GM19099 (cell line): ENCODE results near the gene DDAH1.

Experiments used
- POLR2A ChIP-seq: IDR thresholded peaks from 3 replicates; pipeline ENCODE4 v1.6.1; 2011; ENCODE audit warnings: low read depth; ENCODE audit not compliant: insufficient read length; ENCODE audit errors: extremely low read depth

Gene DDAH1

DNA sequence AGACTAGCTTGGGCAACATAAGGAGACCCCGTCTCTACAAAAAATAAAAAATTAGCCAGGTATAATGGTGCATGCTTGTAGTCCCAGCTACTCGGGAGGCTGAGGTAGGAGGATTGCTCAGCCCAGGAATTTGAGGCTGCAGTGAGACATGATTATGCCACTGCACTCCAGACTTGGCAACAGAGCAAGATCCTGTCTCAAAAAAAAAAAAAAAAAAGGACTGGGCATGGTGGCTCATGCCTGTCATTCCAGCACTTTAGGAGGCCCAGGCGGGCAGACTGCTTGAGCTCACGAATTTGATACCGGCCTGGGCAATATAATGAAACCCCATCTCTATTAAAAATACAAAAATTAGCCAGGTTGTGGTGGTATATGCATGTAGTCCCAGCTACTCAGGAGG, 141.2 kb downstream of the DDAH1 start:
- no peak for TF ChIP-seq POLR2A

DNA sequence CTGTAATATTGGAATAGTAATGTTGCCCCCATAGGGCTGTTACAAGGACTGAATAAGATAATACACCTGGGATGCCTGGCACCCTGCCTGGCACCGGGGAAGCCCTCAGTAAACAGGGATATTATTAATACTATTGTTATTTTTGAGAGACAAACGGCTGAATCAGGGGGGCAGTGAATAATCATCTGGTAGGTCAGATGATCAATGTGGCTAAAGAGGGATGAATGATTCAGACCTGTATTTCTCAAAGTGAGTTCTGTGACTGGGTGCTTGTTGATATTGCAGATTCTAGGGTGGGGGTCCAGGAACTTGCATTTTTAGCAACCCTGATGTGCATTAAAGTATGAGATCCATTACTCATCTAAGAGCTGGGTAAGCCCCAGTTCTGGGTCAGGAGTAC, 142.3 kb downstream of the DDAH1 start:
- no peak for TF ChIP-seq POLR2A

DNA sequence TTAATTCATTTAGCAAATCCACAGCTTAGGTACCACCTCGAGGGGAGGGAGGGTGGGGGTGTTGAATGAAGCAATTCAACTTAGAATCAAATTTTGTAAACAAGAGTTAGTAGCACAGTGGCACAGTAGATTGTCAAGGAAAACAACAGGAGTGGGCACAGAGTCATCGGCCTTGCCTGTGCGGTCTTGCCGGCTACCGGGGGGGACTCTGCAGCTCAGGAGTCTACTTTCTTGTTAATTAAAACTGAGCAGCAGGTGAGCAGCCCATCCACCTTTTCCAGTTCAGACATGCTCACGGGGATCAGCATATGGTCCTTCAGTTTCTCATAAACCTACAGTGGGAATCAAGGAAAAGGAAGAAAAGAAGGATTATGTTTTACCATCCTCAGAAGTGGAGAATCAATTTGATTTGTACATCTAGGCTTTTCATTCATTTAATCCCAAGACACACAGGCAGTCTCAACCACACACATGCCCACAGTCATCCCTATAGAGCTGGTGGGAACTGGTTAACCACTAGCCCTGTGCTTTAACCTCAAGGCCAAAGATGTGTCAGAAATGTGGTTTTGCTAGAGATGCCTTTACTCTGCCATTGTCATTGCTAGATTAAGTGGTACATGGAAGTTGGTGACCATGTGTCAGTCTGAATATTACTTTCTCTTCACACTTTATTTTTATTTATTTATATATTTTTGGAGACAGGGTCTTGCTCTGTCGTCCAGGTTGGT, 143.6 kb downstream of the DDAH1 start:
- no peak for TF ChIP-seq POLR2A

DNA sequence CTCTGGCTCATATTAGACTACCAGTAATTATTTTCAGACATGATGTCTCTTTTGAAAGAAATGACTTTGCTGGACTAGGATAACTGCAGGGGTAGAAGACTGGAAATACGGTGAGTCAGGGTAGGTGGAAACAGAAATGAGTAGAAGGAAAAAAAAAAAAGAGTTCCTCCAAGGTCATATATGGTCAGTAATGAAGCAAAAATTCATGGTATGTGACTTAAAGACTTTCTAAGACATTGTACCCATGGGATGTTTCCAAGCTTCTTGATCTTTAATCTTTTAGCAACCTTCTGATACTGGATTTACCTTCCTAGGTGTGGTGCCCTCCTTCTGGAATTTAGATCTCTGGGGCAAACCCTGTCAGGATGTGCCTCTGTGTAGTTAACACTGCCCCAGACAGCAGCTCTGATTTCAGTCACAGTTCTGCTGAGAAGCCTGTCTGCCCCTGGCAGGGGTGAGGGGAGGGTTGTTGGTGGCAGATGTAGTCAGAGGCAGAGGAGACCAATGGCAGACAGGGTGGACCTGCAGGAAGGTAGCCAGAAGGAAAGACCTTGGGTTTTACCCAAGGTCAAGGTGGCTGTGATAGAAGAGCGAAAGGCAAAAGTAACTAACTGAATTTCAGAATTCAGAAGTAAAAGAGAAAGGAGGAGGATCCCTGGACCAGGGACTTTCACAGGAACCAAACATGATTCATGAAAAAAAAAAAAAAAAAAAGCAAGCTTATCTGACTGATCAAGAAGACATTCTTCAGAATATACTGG, 144.4 kb downstream of the DDAH1 start:
- TF ChIP-seq POLR2A, result no peak

DNA sequence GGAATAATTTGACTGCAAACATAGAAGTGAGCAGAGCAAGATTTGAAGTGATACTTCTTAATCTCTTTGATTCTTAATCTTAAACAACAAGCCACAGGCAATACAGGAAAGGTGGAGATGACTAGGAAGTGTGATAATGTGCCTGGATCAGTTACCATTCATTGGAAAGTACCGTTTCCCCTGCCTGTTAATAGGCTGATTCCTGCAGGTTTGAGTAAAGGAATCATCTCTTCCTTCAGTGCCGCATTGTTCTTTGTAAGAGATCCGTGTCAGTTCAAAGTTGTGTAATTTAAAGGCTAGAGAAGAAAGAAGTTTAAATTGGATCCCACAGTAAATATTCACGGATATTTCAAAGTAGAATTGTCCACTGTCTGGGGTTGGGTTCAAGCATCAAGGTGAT, 145.0 kb downstream of the DDAH1 start:
- TF ChIP-seq POLR2A, result no peak

DNA sequence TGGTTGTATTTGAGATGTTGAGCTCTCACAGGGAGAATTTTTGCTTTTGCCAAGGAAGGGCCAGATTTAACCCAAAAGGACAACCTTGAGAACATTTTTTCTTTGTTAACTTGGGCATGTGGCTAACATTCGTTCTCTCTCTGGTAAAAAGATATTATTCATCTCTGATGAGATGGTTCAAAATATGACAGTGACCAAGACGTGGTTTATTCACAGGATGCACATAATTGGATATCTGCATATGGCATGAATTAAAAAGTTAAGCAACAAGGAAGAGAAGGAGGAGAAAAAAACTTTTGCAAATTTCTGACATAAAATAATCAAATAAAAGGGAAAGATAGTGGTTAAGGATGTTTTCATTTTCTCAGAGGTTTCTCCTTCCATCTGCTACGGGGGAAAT, 145.5 kb downstream of the DDAH1 start:
- no peak for TF ChIP-seq POLR2A

DNA sequence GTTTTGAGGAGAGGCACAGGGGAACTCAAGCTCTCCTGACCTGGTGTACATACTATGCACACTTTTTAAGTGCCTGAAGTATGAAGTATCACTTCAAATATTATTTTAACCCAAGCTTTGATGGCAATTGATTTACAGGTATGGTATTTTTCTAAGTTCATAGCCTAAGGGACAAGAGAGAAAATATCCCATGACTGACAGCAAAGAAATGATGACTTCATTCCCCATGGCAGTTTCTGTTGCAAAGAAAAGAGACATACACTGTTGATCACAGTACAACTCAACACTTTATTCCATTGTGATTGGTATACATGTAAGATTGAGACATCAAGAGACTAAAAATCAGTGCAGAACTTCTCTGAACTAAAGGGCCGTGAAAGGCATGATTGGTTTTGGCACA, 146.7 kb downstream of the DDAH1 start:
- no peak for TF ChIP-seq POLR2A

DNA sequence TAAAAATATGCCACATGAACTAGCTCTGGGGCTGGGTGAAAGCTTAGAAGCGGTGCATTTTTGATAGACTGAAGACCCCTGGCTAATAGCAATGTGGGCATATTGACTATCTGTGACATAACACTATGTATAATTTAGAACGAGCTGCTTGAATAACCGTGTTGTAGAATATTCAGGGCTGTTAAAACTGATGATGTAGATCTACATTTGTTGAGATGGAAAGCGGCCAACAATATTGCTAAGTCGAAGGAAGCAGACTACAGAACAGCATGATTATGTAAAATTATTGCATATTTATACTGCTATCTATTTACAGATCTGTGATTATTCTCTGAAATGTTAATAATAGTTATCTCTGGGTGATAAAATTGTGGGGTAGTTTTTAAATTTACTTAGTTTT, 147.4 kb downstream of the DDAH1 start:
- TF ChIP-seq POLR2A, result no peak

DNA sequence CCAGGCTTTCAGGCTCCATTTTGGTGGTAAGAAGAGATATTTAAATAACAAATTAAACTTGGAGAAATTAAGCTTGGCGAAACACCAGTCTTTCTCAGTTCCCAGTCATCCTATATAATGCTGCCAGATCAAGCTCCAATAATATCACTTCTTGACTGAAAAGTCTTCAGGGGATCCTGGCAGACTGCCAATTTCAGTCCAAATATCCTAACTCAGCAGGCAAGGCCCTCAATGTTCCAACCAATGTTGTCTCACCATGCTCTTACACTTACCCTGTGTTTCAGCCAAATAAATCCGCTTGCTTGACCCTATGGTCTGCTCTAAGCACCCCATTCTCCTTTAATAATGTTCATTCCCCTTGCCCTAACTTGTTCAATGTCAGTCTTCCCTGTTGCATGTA, 148.6 kb downstream of the DDAH1 start:
- no peak for TF ChIP-seq POLR2A

DNA sequence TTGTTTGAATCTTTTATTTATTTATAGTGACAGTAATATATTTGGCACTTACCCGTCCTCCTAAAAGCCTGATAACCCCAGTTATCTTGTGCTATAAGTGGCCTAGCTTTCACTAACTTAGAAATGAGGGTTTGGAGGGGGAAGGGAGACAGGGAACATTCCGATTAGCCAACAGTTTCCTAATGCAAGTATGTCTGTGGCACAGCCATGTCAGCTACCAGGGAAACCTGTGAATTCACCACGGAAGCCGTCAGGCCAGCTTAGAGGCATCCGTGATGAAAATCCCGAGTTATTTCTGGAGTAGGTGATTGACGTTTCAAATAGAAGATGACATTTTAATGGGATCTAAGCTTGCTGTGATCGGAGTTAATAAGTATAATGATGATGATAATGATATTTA, 149.2 kb downstream of the DDAH1 start:
- no peak for TF ChIP-seq POLR2A

DNA sequence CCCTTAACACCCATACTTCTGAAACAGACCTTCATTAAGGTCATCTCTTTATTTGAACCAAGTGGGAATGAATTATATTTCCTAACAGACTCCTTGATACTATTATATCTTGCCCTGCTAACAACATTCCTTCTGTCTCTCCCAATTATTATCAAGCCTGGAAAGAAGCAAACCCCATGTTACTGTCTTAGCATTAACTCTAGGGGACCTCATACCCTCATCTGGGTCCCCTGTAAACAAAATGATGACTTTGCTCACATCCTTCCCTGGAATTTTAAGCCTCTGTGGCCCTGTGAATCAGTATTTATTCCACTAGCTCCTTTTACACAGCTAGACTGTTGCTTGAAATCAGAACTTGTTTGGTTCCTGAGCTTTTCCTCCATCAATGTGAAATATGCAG, 150.2 kb downstream of the DDAH1 start:
- no peak for TF ChIP-seq POLR2A

DNA sequence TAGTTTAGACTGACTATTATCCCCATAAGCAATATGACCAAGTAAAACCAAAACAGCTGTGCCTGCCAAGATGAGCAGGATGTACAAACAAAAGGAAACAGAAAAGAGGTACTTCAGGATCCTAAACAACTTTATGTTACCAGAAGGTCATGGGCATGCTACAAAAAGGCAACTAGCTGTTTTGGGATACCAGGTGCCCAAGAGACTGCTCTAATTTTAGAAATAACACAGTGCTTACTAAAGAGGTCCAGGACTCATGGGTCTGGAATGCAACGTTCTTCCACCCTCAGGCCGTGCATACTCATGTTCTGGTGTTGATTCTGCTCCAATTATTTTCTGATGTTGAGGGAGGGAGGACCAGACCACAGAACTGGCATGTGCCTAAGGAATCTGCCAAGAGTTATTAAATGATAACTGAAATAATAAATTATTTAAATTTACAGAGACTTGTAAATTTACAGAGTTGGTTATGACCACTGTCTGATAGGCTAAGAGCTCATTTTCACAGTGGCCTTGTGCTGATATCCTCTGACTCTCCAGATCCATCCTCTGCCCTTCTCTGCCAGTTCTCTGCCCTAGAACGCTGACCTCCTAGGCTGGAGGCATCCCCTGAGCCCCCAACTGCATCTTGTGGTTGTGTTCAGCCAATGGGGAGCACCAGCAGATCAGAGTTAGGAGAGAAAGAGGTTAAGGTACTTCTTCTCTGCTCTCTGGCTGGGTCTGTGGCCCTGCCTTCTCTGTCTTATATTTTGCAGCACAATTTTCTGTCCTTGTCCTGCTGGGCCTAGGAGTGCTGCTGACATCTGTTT, 150.9 kb downstream of the DDAH1 start:
- no peak for TF ChIP-seq POLR2A

DNA sequence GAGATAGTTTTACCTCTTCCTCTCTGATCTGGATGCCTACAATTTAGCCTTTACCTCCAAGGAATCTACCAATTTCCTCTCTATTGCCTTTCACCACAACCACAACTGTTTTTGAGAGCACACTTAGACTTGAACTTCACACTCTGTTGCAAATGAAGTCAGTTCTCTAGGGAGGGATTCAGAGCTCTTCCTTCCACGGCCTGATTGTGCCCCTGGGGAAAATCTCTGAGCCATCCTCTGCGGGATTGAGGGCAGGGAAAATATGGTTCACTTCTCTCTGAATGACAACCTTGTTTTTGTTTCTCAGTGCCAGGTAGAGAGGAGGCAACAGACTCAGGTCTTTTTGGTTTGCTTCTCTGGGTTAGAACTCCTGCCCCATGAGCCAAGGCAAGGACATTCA, 153.1 kb downstream of the DDAH1 start:
- TF ChIP-seq POLR2A, result no peak

DNA sequence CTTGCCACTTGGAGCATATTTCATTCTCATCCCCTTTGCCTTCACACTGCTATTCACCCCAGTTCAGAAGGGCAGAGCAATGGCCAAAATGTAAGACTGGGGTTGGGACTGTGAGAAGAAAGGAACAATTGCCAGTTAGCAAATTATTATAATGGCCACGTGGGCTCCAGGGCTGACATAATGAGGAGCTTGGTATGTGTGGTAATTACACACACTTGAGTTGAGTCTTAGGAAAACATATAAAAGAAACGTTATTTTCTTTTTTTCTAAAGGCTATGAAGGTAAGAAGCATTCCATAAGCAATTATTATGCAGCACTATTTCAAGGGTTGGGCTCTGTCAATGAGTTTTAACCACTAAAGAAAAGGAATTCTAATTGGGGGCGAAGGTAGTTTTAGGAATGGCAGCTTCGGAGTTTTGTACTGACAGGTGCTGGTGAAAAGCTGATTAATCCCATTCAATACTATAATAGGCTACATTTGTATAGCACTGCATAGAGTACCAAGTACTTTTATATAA, 156.1 kb downstream of the DDAH1 start:
- no peak for TF ChIP-seq POLR2A
